Activated CD4-positive, alpha-beta T cell treated with anti-CD3 and anti-CD28 coated beads, Interleukin-2, amount 10 ng/mL, durations not matched to agents 7 days and 5 days (primary cell): Measurements from ENCODE around the gene MAPK6. TPM values are rescaled to one million over a fixed set of nuclear protein-coding genes. Genes with fewer than 3 reads are reported as not detected.

Experiments used
- CTCF ChIA-PET: fragments of 350-600 bp; sonication (Branson Sonifier 250); formaldehyde crosslinking; loops from one replicate; lab custom pipeline; 2021; ENCODE audit warnings: antibody characterized with exemption; lab: Charles Lee
- POLR2A ChIA-PET: fragments of 350-600 bp; sonication (Branson Sonifier 250); formaldehyde crosslinking; loops from one replicate; lab custom pipeline; 2021; ENCODE audit warnings: antibody characterized with exemption; lab: Charles Lee
- DNase-seq: peaks from one replicate; pipeline ENCODE4 v3.0.0-alpha.2; 2020
- H3K27ac Mint-ChIP-seq: one replicate; pipeline ENCODE4 v1.8.0; 2021; ENCODE audit warnings: mild to moderate bottlenecking, moderate library complexity, mixed read lengths
- H3K27me3 Mint-ChIP-seq: one replicate; pipeline ENCODE4 v1.8.0; 2021; ENCODE audit warnings: mixed read lengths
- H3K36me3 Mint-ChIP-seq: one replicate; pipeline ENCODE4 v1.8.0; 2021; ENCODE audit warnings: low read depth, mixed read lengths
- H3K4me1 Mint-ChIP-seq: one replicate; pipeline ENCODE4 v1.8.0; 2021; ENCODE audit warnings: mixed read lengths
- H3K4me3 Mint-ChIP-seq: one replicate; pipeline ENCODE4 v1.8.0; 2021; ENCODE audit warnings: mild to moderate bottlenecking, moderate library complexity, mixed read lengths
- H3K9me3 Mint-ChIP-seq: one replicate; pipeline ENCODE4 v1.8.0; 2021; ENCODE audit warnings: mixed read lengths
- total RNA-seq, 2 experiments: library from RNA; stranded (reverse); gene quantifications; one replicate each; pipeline ENCODE4 v1.2.3, GENCODE V29; 2021

The MAPK6 gene
- total RNA-seq, 2 experiments from 2014 or later: 23.4 to 25.4 TPM

GRCh38 chr15:52056496-52056895, 37.5 kb downstream of the MAPK6 start:
- Mint-ChIP-seq H3K9me3 (no peaks in the 10 kb centered on the region), H3K27ac (no peak overlapping the region), H3K4me1 (no peaks in the 10 kb centered on the region), H3K27me3 (no peaks in the 10 kb centered on the region), H3K36me3 (peaks cover 23% of the 10 kb centered on the region), H3K4me3 (no peak overlapping the region)
- ChIA-PET POLR2A (no interaction called here), CTCF (interaction anchor here (1.7 kb wide), 1 partner anchor 9 kb away, joined by 4 read pairs; no protein-coding TSS in a partner anchor)
- no peak for DNase-seq

- Mint-ChIP-seq H3K27me3 (no peaks in the 10 kb centered on the region), H3K4me3 (no peak overlapping the region), H3K27ac (no peak overlapping the region), H3K4me1 (no peaks in the 10 kb centered on the region), H3K36me3 (peaks cover 21% of the 10 kb centered on the region), H3K9me3 (no peaks in the 10 kb centered on the region)
- ChIA-PET POLR2A (interaction anchor here (0.5 kb wide), 1 partner anchor 15 kb away, joined by 5 read pairs; no protein-coding TSS in a partner anchor), CTCF (interaction anchor here (0.7 to 1.7 kb wide), 3 partner anchors 12 to 20 kb away, joined by 3 to 4 read pairs (median 3); no protein-coding TSS in a partner anchor)
- no peak for DNase-seq
These were observed 39.0 kb downstream of the MAPK6 start for GRCh38 chr15:52057996-52058395.

GRCh38 chr15:52060501-52060900, 41.5 kb downstream of the MAPK6 start:
- peaks cover 25% of the 10 kb centered on the region for H3K36me3 Mint-ChIP-seq
- H3K27ac Mint-ChIP-seq: peak overlapping the region; percentile 2
- no peaks in the 10 kb centered on the region for H3K4me1 Mint-ChIP-seq
- CTCF ChIA-PET: interaction anchor here (0.6 kb wide), 1 partner anchor 172 kb away, joined by 4 read pairs; no protein-coding TSS in a partner anchor
- no peaks in the 10 kb centered on the region for H3K9me3 Mint-ChIP-seq
- POLR2A ChIA-PET: no interaction called here
- no peak for DNase-seq
- no peak overlapping the region for H3K4me3 Mint-ChIP-seq
- H3K27me3 Mint-ChIP-seq: no peaks in the 10 kb centered on the region

GRCh38 chr15:52066842-52067544, 48.0 kb downstream of the MAPK6 start:
- Mint-ChIP-seq H3K4me1 (peaks cover 17% of the 10 kb centered on the region), H3K4me3 (no peak overlapping the region), H3K9me3 (no peaks in the 10 kb centered on the region), H3K27ac (peak overlapping the region; percentile 60), H3K27me3 (no peaks in the 10 kb centered on the region), H3K36me3 (peaks cover 21% of the 10 kb centered on the region)
- POLR2A ChIA-PET: no interaction called here
- DNase-seq: no peak
- CTCF ChIA-PET: interaction anchor here (1.1 to 2.2 kb wide), 4 partner anchors 11 to 86 kb away, joined by 3 to 13 read pairs (median 4); no protein-coding TSS in a partner anchor

GRCh38 chr15:52067545-52067926, 48.5 kb downstream of the MAPK6 start:
- Mint-ChIP-seq H3K27me3 (no peaks in the 10 kb centered on the region), H3K36me3 (peaks cover 21% of the 10 kb centered on the region), H3K4me3 (no peak overlapping the region), H3K9me3 (no peaks in the 10 kb centered on the region), H3K27ac (no peak overlapping the region), H3K4me1 (peaks cover 17% of the 10 kb centered on the region)
- ChIA-PET CTCF (interaction anchor here (1.1 to 2.2 kb wide), 4 partner anchors 11 to 87 kb away, joined by 3 to 13 read pairs (median 4); no protein-coding TSS in a partner anchor), POLR2A (no interaction called here)
- no peak for DNase-seq

GRCh38 chr15:52068004-52068615, 49.1 kb downstream of the MAPK6 start:
- POLR2A ChIA-PET: no interaction called here
- CTCF ChIA-PET: interaction anchor here (1.6 to 2.2 kb wide), 2 partner anchors 10 to 87 kb away, joined by 4 to 13 read pairs; no protein-coding TSS in a partner anchor
- no peak overlapping the region for H3K27ac Mint-ChIP-seq
- no peak for DNase-seq
- H3K36me3 Mint-ChIP-seq: peaks cover 20% of the 10 kb centered on the region
- H3K9me3 Mint-ChIP-seq: no peaks in the 10 kb centered on the region
- peaks cover 17% of the 10 kb centered on the region for H3K4me1 Mint-ChIP-seq
- H3K27me3 Mint-ChIP-seq: no peaks in the 10 kb centered on the region
- H3K4me3 Mint-ChIP-seq: no peak overlapping the region

- Mint-ChIP-seq H3K36me3 (peaks cover 12% of the 10 kb centered on the region), H3K4me3 (no peak overlapping the region), H3K4me1 (peaks cover 17% of the 10 kb centered on the region), H3K9me3 (no peaks in the 10 kb centered on the region), H3K27ac (no peak overlapping the region), H3K27me3 (no peaks in the 10 kb centered on the region)
- ChIA-PET CTCF (interaction anchor here (0.7 to 3.2 kb wide), 3 partner anchors 8 to 24 kb away, joined by 3 to 18 read pairs (median 3); no protein-coding TSS in a partner anchor), POLR2A (no interaction called here)
- no peak for DNase-seq
These were observed 50.5 kb downstream of the MAPK6 start for GRCh38 chr15:52069559-52069958.

- Mint-ChIP-seq H3K36me3 (peaks cover 4% of the 10 kb centered on the region), H3K27ac (no peak overlapping the region), H3K4me1 (peaks cover 14% of the 10 kb centered on the region), H3K9me3 (no peaks in the 10 kb centered on the region), H3K4me3 (no peak overlapping the region), H3K27me3 (no peaks in the 10 kb centered on the region)
- POLR2A ChIA-PET: no interaction called here
- DNase-seq: no peak
- CTCF ChIA-PET: interaction anchor here (0.6 to 3.2 kb wide), 5 partner anchors 8 to 100 kb away, joined by 3 to 18 read pairs (median 3); no protein-coding TSS in a partner anchor
These were observed 52.6 kb downstream of the MAPK6 start for GRCh38 chr15:52071570-52071969.

- ChIA-PET POLR2A (no interaction called here), CTCF (interaction anchor here (0.6 to 2.7 kb wide), 7 partner anchors 7 to 97 kb away, joined by 3 to 13 read pairs (median 4); no protein-coding TSS in a partner anchor)
- no peak overlapping the region for H3K4me3 Mint-ChIP-seq
- no peak for DNase-seq
- no peaks in the 10 kb centered on the region for H3K27me3 Mint-ChIP-seq
- H3K36me3 Mint-ChIP-seq: no peaks in the 10 kb centered on the region
- H3K9me3 Mint-ChIP-seq: no peaks in the 10 kb centered on the region
- peaks cover 19% of the 10 kb centered on the region for H3K4me1 Mint-ChIP-seq
- no peak overlapping the region for H3K27ac Mint-ChIP-seq
These were observed 58.1 kb downstream of the MAPK6 start for GRCh38 chr15:52076889-52077781.

- Mint-ChIP-seq H3K4me3 (no peak overlapping the region), H3K4me1 (peaks cover 31% of the 10 kb centered on the region), H3K9me3 (no peaks in the 10 kb centered on the region), H3K27ac (no peak overlapping the region), H3K27me3 (no peaks in the 10 kb centered on the region), H3K36me3 (no peaks in the 10 kb centered on the region)
- ChIA-PET POLR2A (no interaction called here), CTCF (interaction anchor here (0.6 to 3.6 kb wide), 19 partner anchors 8 to 172 kb away, joined by 3 to 18 read pairs (median 3); no protein-coding TSS in a partner anchor)
- DNase-seq: no peak
These were observed 59.3 kb downstream of the MAPK6 start for GRCh38 chr15:52078197-52078875.

- no peaks in the 10 kb centered on the region for H3K36me3 Mint-ChIP-seq
- H3K27me3 Mint-ChIP-seq: no peaks in the 10 kb centered on the region
- no peaks in the 10 kb centered on the region for H3K9me3 Mint-ChIP-seq
- H3K4me1 Mint-ChIP-seq: peaks cover 37% of the 10 kb centered on the region
- CTCF ChIA-PET: interaction anchor here (0.6 to 3.6 kb wide), 17 partner anchors 9 to 173 kb away, joined by 3 to 18 read pairs (median 4); partner anchors contain the start of gene LEO1
- peak; percentile 89 for DNase-seq
- no peak overlapping the region for H3K4me3 Mint-ChIP-seq
- no peak overlapping the region for H3K27ac Mint-ChIP-seq
- POLR2A ChIA-PET: no interaction called here
These were observed 60.1 kb downstream of the MAPK6 start for GRCh38 chr15:52078876-52079700.
